HepG2 (cell line): ENCODE results near the gene TPRG1.

ENCODE experiments used
- ETS1 ChIP-seq: sonication (generic); formaldehyde crosslinking; IDR thresholded peaks from 2 replicates; pipeline ENCODE4 v1.4.0; 2020; ENCODE audit warnings: missing genetic modification reagents
- KLF9 ChIP-seq: IDR thresholded peaks from 2 replicates; pipeline ENCODE4 v1.6.1; 2016; ENCODE audit warnings: low read depth
- POLR2A ChIP-seq, 2 experiments: IDR thresholded peaks; 2 replicates each; pipeline ENCODE4 v1.6.1; 2011; ENCODE audit warnings: low read depth in 2 of 2, low read length in 2 of 2, mild to moderate bottlenecking in 1 of 2, moderate library complexity in 1 of 2; ENCODE audit not compliant: insufficient read depth in 1 of 2
- PTBP1 ChIP-seq: fragments of 200-400 bp; formaldehyde crosslinking; IDR thresholded peaks from 2 replicates; pipeline ENCODE4 v1.6.1; 2018; ENCODE audit warnings: low read length, low read depth; ENCODE audit not compliant: poor library complexity, severe bottlenecking
- RAD21 ChIP-seq: fragments of 450-650 bp; formaldehyde crosslinking; IDR thresholded peaks from 2 replicates; pipeline ENCODE4 v1.5.0; 2020; ENCODE audit warnings: mild to moderate bottlenecking
- RAD51 ChIP-seq: fragments of 450-650 bp; IDR thresholded peaks from 2 replicates; pipeline ENCODE4 v1.6.1; 2016; ENCODE audit warnings: borderline replicate concordance
- SIN3A ChIP-seq: IDR thresholded peaks from 2 replicates; pipeline ENCODE4 v1.6.1; 2011; ENCODE audit warnings: low read depth, mild to moderate bottlenecking, control low read depth, low read length, borderline replicate concordance
- ZMYM3 ChIP-seq: sonication (generic); formaldehyde crosslinking; IDR thresholded peaks from 2 replicates; pipeline ENCODE4 v1.5.1; 2020; ENCODE audit warnings: mild to moderate bottlenecking, missing genetic modification reagents

- TF ChIP-seq ETS1 (CRISPR knock-in tag) = no peak
- no peak for TF ChIP-seq POLR2A (IDR thresholded peaks at IDR 0.05; ENCODE audit: insufficient read depth in 1 of 2, low read depth in 2 of 2, low read length in 2 of 2)
- TF ChIP-seq ZMYM3 (CRISPR knock-in tag) = no peak
- TF ChIP-seq RAD51 = no peak
- TF ChIP-seq KLF9 (CRISPR knock-in tag) = no peak
- TF ChIP-seq SIN3A = no peak
- no peak for TF ChIP-seq RAD21 (CRISPR knock-in tag)
- TF ChIP-seq PTBP1 = no peak
Observed at GRCh38 chr3:189137416-189137815, 34.4 kb upstream of the TPRG1 start.
